DMS 273 treated with DMSO at 0.1 percent for 48 hours (cell line): ENCODE measurements around the gene GPBP1L1.

Experiments
- DNase-seq: peaks from one replicate; lab custom pipeline; 2025; lab: John Stamatoyannopoulos, UW

GPBP1L1 gene

DNA sequence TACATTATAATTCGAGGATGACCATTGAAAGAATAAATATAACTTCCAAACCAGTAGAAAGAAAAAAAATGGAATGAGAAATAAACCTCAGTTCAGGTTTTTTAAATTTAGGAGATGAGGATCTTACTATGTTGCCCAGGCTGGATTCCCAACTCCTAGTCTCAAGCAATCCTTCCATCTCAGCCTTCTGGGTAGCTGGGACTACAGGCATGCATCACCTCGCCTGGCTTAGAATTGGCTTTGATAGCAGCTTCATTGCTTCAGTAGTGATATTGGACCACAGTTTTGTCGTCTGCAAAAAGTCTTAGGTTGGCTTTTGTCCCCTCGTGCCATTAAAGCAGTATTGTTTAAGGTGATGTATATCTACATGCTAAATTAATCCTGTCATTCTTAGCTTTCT is 99.6 kb downstream of the GPBP1L1 start:
- no peak for DNase-seq

DNA sequence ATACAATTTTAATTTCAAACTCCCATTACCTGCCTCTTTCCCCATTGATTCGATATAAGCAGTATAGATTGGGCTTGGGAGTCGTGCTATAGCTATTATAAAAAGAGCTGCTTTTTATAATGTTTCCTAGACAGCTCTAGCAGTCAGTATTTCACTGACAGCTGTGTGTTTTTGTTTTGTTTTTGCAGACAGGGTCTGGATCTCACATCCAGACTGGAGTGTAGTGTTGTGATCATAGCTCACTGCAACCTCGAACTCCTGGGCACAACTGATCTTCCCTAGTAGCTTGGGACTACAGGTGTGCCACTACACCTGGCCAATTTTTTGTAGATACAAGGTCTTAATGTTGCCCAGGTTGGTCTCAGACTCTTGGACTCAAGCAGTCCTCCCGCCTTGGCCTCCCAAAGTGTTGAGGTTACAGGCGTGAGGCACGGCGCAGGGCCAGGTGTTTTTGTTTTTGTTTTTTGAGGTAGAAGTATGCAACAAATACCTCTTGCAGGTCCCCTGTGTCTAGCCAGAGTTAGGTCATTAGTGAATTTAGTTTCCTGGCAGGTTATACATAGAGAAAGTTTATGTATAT is 100.7 kb downstream of the GPBP1L1 start:
- no peak for DNase-seq

DNA sequence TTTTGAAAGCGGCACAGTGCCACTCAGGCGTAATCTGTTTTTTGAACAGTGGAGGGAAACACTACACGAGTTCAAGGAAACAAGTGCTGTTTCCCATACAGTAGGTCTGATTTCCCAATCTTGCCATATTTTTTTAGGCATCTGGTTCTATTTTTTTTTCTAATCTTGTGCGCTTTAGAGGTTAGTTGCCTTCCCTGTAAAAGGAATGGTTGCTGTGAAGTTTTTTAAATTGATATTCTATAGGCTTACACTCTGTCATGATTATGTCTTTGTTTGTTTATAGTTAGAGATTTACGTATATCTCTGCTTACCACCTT is 101.3 kb downstream of the GPBP1L1 start:
- DNase-seq = no peak

DNA sequence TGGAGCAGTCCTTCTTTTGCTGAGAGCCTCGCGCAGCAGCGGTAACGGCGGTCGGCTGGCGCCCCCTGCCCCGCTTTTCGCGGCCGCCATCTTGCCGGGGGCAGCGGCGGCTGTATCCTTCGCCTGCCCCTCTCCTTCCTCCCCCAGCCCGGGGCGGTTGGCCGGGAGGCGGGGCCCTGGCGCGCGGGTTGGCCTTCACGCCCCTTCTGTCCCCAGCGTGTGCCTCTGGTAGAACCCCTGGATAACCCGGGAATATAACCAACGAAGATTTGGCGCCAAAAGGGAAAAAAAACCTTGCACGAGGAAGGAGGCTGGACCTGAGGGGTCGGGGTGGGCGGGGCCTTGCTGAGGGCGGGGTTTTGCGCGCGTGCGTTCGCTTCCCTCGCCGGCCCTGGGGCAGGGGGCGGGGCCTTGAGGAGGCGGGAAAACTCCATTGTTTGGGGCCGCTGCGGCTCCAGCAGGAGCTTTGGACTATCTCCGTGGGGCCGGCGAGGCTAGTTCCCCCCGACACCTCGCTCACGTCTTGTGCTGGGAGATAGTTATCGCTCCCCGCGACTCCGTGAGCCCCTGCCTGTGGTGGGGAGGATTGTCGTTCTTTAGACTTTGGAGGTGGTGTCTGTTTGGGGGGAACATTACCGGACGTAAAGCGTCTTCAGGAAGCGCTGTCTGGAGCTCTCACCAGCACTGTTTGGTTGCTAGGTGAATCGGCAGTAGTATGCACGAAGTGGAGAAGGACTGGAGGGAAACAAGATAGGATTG is 101.8 kb downstream of the GPBP1L1 start:
- DNase-seq = peak; percentile 84

DNA sequence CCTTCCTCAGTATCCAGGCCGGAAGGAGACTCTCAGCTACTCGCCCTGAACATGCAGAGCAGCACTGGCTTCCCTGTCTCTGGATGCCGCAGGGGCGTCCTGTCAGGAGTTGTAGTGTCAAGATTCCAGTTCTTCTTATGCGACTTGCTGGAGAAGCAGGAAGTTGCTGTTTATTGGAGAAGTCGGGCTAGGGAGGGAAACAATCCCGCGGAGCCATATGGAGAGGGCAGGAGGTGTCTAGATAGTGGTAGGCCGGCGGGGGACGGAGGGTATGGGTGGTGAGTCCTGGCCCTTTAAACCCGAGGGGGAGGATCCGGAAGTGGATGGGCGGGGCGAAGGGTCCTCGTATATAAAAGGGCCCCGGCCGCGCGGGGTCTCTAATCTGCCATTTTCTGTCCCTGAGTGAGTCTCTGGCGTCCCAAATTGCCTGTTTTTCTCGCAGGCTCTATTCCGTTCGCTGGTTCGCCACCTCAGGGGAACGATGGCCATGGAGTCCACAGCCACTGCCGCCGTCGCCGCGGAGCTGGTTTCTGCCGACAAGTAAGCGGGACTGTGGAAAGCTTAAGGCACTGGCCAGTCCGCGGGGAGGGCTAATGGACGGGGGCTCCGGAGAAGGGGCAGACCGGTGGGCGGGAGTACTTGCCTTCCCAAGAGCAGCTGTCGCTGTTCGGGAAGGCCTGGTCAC is 102.5 kb downstream of the GPBP1L1 start, which contains the start of gene NASP:
TSS of gene NASP (plus strand) at position 376 of the 685 bp plus-strand sequence. CDS start at position 482, 106 bp downstream.
- DNase-seq = peak; percentile 82

DNA sequence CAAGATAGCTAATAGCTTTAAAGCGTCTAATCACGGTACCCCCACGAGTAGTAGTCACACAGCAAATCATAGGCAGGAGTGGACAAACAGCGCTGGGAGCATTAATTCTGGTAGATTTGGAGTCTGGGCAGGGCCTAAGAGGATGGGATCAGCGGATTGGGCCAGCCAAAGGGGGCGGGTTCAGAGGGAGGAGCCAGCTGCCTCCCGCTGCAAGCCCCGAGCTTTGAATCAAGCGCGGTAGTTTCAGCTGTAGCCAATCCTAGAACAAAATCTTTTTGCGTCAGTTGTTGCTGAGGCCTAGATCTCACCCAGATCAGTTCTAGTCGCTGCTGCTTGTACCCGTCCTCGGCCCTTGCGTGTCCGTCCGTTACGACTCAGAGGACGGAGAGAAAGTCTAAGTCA is 103.1 kb downstream of the GPBP1L1 start:
- DNase-seq = peak; percentile 97
